SH-SY5Y (cell line): Measurements from ENCODE around the gene RHOF.

ENCODE experiments used
- GATA2 ChIP-seq: IDR thresholded peaks from 2 replicates; pipeline ENCODE4 v1.6.1; 2011; ENCODE audit warnings: mild to moderate bottlenecking, low read depth, low read length
- GATA3 ChIP-seq: IDR thresholded peaks from 2 replicates; pipeline ENCODE4 v1.6.1; 2011; ENCODE audit warnings: low read depth, mild to moderate bottlenecking, low read length, moderate library complexity

DNA sequence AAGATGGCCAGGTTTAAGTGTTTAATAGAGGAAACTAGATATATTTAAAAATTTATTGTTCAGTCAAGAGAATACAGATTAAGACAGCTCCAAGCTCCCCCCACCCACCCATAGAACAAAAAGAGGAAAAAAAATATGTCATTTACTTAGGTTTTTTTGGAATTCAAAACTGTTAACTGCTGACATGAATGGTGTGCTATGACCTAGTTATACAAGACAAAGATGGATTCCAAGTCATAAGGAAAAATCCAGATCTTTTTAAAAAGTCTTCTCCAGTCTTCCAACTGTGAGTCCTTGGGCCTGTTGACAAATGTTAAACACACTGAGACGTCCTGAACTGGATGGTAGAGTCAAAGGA is 9.0 kb upstream of the RHOF start:
- TF ChIP-seq GATA3 (no peak), GATA2 (no peak)
